Limb (tissue), 2 donors: ENCODE measurements around the gene ACHE.
"Not testable (repeated sequence)": the region's sequence is repeated elsewhere in the genome, so short reads cannot be mapped to it uniquely, and the experiment has no call there.

Experiments used
- DNase-seq, 2 donors: peaks; one replicate each; pipeline ENCODE4 v3.0.0-alpha.2; 2016; ENCODE audit errors: extremely low spot score in 2 of 2

ACHE gene

GRCh38 chr7:100895701-100895955, at the start of gene ACHE:
TSS of gene ACHE (minus strand) at chr7:100895888. CDS start at chr7:100894232, 1,656 bp downstream.
- no peak for DNase-seq

GRCh38 chr7:100944138-100944537, 48.5 kb upstream of the ACHE start:
- no peak for DNase-seq

GRCh38 chr7:100943693-100944092, 48.0 kb upstream of the ACHE start:
- DNase-seq: no peak

- DNase-seq: no peak
Observed at GRCh38 chr7:100942045-100942774, 46.5 kb upstream of the ACHE start.

GRCh38 chr7:100936167-100936566, 40.5 kb upstream of the ACHE start:
- not testable (repeated sequence) for DNase-seq

- not testable (repeated sequence) for DNase-seq
Observed at GRCh38 chr7:100935381-100935780, 39.7 kb upstream of the ACHE start.

- DNase-seq: no peak
Observed at GRCh38 chr7:100933734-100934133, 38.0 kb upstream of the ACHE start.

- DNase-seq: no peak
Observed at GRCh38 chr7:100929808-100930174, 34.1 kb upstream of the ACHE start.

GRCh38 chr7:100923616-100924015, 27.9 kb upstream of the ACHE start:
- not testable (repeated sequence) for DNase-seq

GRCh38 chr7:100921039-100921438, 25.4 kb upstream of the ACHE start:
- DNase-seq: no peak

- not testable (repeated sequence) for DNase-seq
Observed at GRCh38 chr7:100919779-100920437, 24.2 kb upstream of the ACHE start.

GRCh38 chr7:100919335-100919734, 23.6 kb upstream of the ACHE start:
- not testable (repeated sequence) for DNase-seq

- DNase-seq: no peak
Observed at GRCh38 chr7:100914879-100915447, 19.3 kb upstream of the ACHE start.

GRCh38 chr7:100914208-100914878, 18.7 kb upstream of the ACHE start:
- DNase-seq: no peak

- no peak for DNase-seq
Observed at GRCh38 chr7:100911484-100911883, 15.8 kb upstream of the ACHE start.

GRCh38 chr7:100910443-100910842, 14.8 kb upstream of the ACHE start:
- DNase-seq: not testable (repeated sequence)

- no peak for DNase-seq
Observed at GRCh38 chr7:100908512-100908911, 12.8 kb upstream of the ACHE start.

- DNase-seq: no peak
Observed at GRCh38 chr7:100902638-100903037, 7.0 kb upstream of the ACHE start.

GRCh38 chr7:100901921-100902332, 6.2 kb upstream of the ACHE start:
- DNase-seq: no peak

GRCh38 chr7:100900978-100901377, 5.3 kb upstream of the ACHE start:
- no peak for DNase-seq

GRCh38 chr7:100899432-100899831, 3.7 kb upstream of the ACHE start:
- DNase-seq: no peak

GRCh38 chr7:100897772-100898454, 2.2 kb upstream of the ACHE start:
- no peak for DNase-seq
